Ishikawa (cell line): ENCODE measurements around the gene NCOA6.

Experiments used
- EGR1 ChIP-seq: IDR thresholded peaks from 2 replicates; pipeline ENCODE4 v1.6.1; 2012
- EP300 ChIP-seq: IDR thresholded peaks from 2 replicates; pipeline ENCODE4 v1.6.1; 2012; ENCODE audit warnings: borderline replicate concordance
- TAF1 ChIP-seq: IDR thresholded peaks from 2 replicates; pipeline ENCODE4 v1.6.1; 2012; ENCODE audit warnings: low read depth, mild to moderate bottlenecking
- YY1 ChIP-seq: IDR thresholded peaks from 2 replicates; pipeline ENCODE4 v1.6.1; 2012; ENCODE audit warnings: low read depth
- TF ChIP-seq, protein P1 (sequence below): IDR thresholded peaks from 2 replicates; pipeline ENCODE4 v1.6.1; 2012; ENCODE audit warnings: low read depth, mild to moderate bottlenecking

DNA sequence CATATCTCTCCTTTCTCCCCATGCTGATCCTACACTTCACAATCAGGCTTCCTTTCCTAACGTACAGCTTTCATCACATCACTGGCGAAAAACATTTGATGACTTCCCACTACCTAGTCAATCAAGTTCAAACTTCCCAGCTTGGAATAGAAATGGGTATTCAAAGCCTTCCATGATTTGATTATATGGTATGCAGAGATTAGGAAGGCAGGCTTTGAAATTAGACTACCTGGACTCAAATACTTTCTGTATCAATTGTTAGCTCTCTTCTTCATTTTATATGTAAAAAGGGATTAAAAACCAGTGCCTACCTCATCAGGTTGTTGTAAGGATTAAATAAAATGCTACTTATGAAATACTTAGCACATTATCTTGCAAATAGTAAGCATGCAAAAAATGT, 7.7 kb downstream of the NCOA6 start:
- TF ChIP-seq YY1 (no peak), EP300 (no peak), TAF1 (no peak), EGR1 (no peak)
- TF ChIP-seq, protein P1, sequence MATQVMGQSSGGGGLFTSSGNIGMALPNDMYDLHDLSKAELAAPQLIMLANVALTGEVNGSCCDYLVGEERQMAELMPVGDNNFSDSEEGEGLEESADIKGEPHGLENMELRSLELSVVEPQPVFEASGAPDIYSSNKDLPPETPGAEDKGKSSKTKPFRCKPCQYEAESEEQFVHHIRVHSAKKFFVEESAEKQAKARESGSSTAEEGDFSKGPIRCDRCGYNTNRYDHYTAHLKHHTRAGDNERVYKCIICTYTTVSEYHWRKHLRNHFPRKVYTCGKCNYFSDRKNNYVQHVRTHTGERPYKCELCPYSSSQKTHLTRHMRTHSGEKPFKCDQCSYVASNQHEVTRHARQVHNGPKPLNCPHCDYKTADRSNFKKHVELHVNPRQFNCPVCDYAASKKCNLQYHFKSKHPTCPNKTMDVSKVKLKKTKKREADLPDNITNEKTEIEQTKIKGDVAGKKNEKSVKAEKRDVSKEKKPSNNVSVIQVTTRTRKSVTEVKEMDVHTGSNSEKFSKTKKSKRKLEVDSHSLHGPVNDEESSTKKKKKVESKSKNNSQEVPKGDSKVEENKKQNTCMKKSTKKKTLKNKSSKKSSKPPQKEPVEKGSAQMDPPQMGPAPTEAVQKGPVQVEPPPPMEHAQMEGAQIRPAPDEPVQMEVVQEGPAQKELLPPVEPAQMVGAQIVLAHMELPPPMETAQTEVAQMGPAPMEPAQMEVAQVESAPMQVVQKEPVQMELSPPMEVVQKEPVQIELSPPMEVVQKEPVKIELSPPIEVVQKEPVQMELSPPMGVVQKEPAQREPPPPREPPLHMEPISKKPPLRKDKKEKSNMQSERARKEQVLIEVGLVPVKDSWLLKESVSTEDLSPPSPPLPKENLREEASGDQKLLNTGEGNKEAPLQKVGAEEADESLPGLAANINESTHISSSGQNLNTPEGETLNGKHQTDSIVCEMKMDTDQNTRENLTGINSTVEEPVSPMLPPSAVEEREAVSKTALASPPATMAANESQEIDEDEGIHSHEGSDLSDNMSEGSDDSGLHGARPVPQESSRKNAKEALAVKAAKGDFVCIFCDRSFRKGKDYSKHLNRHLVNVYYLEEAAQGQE, result no peak
